ENCODE data around the gene SLC1A6.
"Not testable (repeated sequence)": the region's sequence is repeated elsewhere in the genome, so short reads cannot be mapped to it uniquely, and the experiment has no call there.

The SLC1A6 gene

GRCh38 chr19:14979476-14980255 lies at the start of gene SLC1A6:
Gene SLC1A6, minus strand, starts transcription at chr19:14979864. Its CDS starts 6,954 bp downstream, at chr19:14972910.
- DNase-seq = no peak

GRCh38 chr19:15028490-15028889 lies 48.8 kb upstream of the SLC1A6 start:
- DNase-seq = no peak

- DNase-seq = no peak
Measured at GRCh38 chr19:15025217-15025616, 45.6 kb upstream of the SLC1A6 start.

- no peak for DNase-seq
Measured at GRCh38 chr19:15022752-15023151, 43.1 kb upstream of the SLC1A6 start.

- no peak for DNase-seq
Measured at GRCh38 chr19:15021286-15022007, 41.8 kb upstream of the SLC1A6 start.

DNA sequence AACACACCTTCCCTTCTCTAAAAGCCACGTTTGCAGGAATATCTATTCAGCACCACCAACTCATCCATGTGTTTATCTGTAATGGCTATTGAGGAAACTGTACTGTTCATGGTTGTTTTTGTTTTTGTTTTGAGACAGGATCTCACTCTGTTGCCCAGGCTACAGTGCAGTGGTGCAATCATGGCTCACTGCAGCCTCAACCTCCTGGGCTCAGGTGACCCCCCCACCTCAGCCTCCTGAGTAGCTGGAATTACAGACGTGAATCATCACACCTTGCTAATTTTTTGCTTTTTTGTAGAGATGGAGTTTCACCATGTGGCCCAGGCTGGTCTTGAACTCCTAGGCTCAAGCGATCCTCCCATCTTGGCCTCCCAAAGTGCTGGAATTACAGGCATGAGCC lies 39.2 kb upstream of the SLC1A6 start:
- DNase-seq = not testable (repeated sequence)

- no peak for DNase-seq
Measured at GRCh38 chr19:15015946-15016542, 36.4 kb upstream of the SLC1A6 start.

- DNase-seq = no peak
Measured at GRCh38 chr19:15014579-15014978, 34.9 kb upstream of the SLC1A6 start.

- DNase-seq = no peak
Measured at GRCh38 chr19:15010501-15011300, 31.0 kb upstream of the SLC1A6 start.

GRCh38 chr19:15008308-15008707 lies 28.6 kb upstream of the SLC1A6 start:
- DNase-seq = no peak

DNA sequence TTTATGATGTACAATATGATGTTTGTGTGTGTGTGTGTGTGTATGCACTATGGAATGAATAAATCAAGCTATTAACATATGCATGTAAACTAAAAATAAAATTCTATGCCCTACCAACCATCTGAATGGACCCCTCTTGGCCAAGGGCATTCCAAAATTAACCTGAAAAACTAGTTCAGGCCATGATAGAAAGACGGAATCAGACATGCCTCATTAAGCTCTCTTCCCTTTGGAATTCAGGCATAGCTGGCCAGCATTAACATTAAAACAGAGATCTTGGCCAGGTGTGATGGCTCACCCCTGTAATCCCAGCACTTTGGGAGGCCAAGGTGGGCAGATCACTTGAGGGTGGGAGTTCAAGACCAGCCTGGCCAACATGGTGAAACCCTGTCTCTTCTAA lies 18.3 kb upstream of the SLC1A6 start:
- no peak for DNase-seq

DNA sequence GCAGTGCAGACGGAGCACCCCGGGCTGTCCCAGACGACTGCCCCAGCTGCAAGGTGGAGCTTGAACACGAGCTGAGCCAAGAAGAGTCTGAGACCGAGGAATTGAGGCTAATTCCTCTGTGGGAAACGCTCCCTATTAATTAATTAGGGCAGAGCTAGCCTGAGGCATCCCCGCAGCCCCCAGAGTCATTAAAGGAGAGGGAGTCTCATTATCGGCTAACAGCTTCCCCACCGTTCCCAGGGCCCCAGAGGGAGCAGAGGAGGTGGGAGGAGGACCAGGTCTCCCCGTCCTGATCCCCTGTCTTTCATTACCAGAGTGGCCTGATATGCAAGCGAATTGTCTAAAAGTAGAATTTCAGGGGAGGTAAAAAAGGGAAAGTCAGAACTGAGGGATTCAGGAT lies 13.1 kb upstream of the SLC1A6 start:
- DNase-seq = no peak

GRCh38 chr19:14985133-14985532 lies 5.5 kb upstream of the SLC1A6 start:
- DNase-seq = no peak

DNA sequence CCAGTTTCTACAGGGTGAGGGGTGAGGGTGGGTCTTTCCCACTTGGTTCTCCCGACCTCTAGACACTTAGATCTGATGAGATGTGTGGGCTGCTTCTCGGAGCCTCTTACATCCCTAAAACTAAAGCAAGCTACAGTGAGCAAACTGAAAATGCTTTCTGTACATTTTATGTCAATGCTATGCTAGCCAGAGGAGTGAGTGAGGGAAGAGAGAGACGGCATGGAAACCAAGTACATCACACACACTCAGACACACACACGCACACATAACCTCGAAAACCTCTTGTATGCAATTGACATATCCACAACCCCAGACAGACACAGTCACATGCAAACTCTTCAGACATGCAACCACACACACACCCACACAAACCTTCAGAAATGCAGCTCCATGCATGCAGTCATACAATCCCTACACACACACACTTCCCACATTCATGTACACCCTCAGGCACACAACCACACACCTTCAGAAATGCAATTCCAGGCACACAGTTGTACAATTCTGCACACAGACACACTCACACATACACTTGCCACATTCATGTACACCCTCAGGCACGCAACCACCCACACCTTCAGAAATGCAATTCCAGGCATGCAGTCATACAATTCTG lies 1.4 kb downstream of the SLC1A6 start:
- DNase-seq = no peak

- DNase-seq = no peak
Measured at GRCh38 chr19:14977128-14977527, 2.5 kb downstream of the SLC1A6 start.

DNA sequence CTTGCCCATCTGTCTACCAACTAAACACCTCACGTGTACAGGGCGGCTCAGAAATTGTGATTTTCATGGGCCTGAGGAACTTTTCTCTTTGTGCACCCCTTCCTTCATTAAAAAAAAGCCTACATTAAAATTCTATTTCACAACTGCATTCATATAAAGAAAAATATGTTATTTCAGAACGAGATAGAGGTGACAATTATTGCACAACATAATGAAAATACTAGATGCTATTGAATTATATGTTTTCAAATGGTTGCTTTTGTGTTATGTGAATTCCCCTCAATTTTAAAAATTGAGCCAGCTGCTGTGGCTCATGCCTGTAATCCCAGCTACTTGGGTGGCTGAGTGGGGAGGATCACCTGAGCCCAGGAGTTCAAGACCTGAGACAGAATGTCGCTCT lies 5.2 kb downstream of the SLC1A6 start:
- no peak for DNase-seq

DNA sequence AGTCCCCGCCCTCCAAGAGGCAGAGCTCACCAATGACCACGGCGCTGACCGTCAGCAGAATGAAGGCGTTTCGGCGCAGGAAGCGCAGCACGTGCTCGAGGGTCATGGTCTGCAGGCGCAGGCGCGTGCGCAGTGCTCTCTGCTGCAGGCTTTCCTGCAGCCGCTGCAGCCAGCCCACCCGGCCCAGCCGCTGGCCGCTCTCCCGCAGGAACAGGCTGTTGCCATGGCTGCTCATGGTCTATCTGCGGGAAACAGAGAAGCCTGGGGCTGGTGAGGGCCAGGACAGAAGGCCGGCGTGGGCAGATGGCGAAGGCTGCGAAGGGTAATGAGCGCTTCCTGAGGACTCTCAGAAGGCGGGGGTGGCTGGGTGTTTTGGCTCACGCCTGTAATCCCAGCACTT lies 7.0 kb downstream of the SLC1A6 start:
- no peak for DNase-seq

GRCh38 chr19:14971474-14971873 lies 8.2 kb downstream of the SLC1A6 start:
- no peak for DNase-seq

- no peak for DNase-seq
Measured at GRCh38 chr19:14968247-14968646, 11.4 kb downstream of the SLC1A6 start.

- no peak for DNase-seq
Measured at GRCh38 chr19:14961956-14962685, 17.5 kb downstream of the SLC1A6 start.

DNA sequence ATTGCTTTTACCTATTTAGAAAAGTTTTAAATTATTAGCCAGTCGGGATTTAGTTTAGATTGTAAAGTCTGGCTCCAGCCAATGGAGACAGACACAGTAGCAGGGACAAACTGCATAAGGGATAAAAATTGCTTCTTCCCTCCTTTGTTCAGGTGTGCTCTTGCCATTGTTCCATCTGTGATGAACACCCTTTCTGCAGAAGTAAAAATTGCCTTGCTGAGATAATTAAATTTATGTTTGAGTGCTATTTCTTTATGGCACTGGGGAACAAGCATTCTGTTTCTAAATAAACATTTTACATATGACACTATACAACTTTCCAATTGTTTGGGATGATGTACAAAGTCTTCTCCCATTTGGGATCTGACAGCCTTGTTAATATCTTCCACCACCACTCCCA lies 20.4 kb downstream of the SLC1A6 start:
- no peak for DNase-seq

DNA sequence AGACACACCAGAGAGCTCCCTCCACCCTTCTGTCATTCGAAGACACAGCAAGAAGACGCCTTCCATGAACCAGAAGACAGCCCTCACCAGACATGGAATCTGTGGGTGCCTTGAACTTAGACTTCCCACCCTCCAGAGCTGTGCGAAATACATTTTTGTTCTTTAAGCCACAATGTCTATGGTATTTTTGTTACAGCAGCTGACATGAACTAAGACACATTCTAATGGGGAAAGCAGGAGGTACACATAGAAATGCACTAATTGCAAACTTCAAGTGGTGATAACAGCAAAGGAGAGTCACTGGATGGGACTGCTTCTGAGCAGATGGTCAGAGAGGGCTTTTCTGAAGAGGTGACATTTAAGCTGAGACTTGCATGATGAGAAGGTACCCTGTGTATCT lies 22.2 kb downstream of the SLC1A6 start:
- DNase-seq = no peak

All from SHP77 treated with DMSO at 0.1 percent for 48 hours (cell line).